Tibial nerve (tissue), 4 donors: ENCODE data around the gene KCNA2. TPM values are rescaled to one million over a fixed set of nuclear protein-coding genes. Genes with fewer than 3 reads are reported as not detected.
A peak's percentile ranks its signal among the peaks of the same experiment; 100 is the strongest.

Source experiments
- DNase-seq, 2 donors: peaks; one replicate each; pipeline ENCODE4 v3.0.0-alpha.2; 2019; ENCODE audit warnings: low spot score in 2 of 2
- H3K27ac ChIP-seq, 4 donors: fragments of 200-600 bp; sonication (generic) in 3 of 4; one replicate each; pipeline ENCODE4 v1.5.1; 2017 to 2019; ENCODE audit warnings: mild to moderate bottlenecking in 1 of 4
- H3K27me3 ChIP-seq, 2 donors: fragments of 200-600 bp; sonication (generic) in 1 of 2; one replicate each; pipeline versions ENCODE4 v1.5.1 to v1.6.0; 2017 to 2019
- H3K36me3 ChIP-seq, 3 donors: fragments of 200-600 bp; sonication (generic); one replicate each; pipeline ENCODE4 v1.5.1; 2018 to 2019
- H3K4me1 ChIP-seq, 4 donors: fragments of 200-600 bp; sonication (generic) in 3 of 4; one replicate each; pipeline ENCODE4 v1.5.1; 2017 to 2019
- H3K4me3 ChIP-seq, 4 donors: fragments of 200-600 bp; sonication (generic) in 3 of 4; one replicate each; pipeline ENCODE4 v1.5.1; 2017 to 2019; ENCODE audit warnings: mild to moderate bottlenecking in 1 of 4, moderate library complexity in 1 of 4
- H3K9me3 ChIP-seq, 4 donors: fragments of 200-600 bp; sonication (generic) in 3 of 4; one replicate each; pipeline ENCODE4 v1.5.1; 2017 to 2019
- CTCF ChIP-seq, 5 experiments: fragments of 200-600 bp in 3 of 5; fragments of 450-650 bp in 2 of 5; sonication (generic) in 3 of 5; IDR thresholded peaks; one replicate each; pipeline ENCODE4 v1.5.1; 2016 to 2019; ENCODE audit warnings: antibody characterized with exemption in 5 of 5, mild to moderate bottlenecking in 3 of 5, moderate library complexity in 2 of 5
- EP300 ChIP-seq, 2 donors: sonication (generic); formaldehyde crosslinking; IDR thresholded peaks; one replicate each; pipeline ENCODE4 v1.6.1; 2017; ENCODE audit warnings: antibody characterized with exemption in 2 of 2, mild to moderate bottlenecking in 1 of 2
- POLR2A ChIP-seq, 2 donors: fragments of 450-650 bp; IDR thresholded peaks; one replicate each; pipeline ENCODE4 v1.6.1; 2017; ENCODE audit warnings: antibody characterized with exemption in 2 of 2, mild to moderate bottlenecking in 2 of 2, moderate library complexity in 2 of 2
- WGBS, 2 donors: methylation state at CpG; one replicate each; pipeline ENCODE4 v1.1.5; 2018; 5-methylcytosine and 5-hydroxymethylcytosine counted together
- total RNA-seq, 4 donors: library from RNA; depleted of rRNA; stranded (reverse); fragments of >200 nt; gene quantifications; one replicate each; pipeline ENCODE4 v1.1.0, GENCODE V29; 2016

KCNA2 gene
- total RNA-seq, result 10 to 100 TPM; 10.2 to 22.0 (median 16.5) TPM

- no peaks in the 10 kb centered on the region for H3K9me3 ChIP-seq
- peaks cover 0 to 9% (median 0%) of the 10 kb centered on the region in 3 donors for H3K36me3 ChIP-seq
- H3K4me1 ChIP-seq, result peaks cover 0 to 63% (median 17%) of the 10 kb centered on the region in 4 donors
- H3K4me3 ChIP-seq, result peak within 1 kb of the TSS; percentile 57 to 75 (median 64)
- H3K27me3 ChIP-seq, result peaks cover 0 to 54% of the 10 kb centered on the region in 2 donors
- no peak for DNase-seq
- 1 to 4% methylated on average over 8 to 22 of the region's 41 CpGs for WGBS, 2 donors
- H3K27ac ChIP-seq, result peak within 1 kb of the TSS; percentile 57 to 90 (median 80)
- TF ChIP-seq EP300 (IDR thresholded peaks at IDR 0.05) (peak in 1 of 2 donors; percentile 72), CTCF (IDR thresholded peaks at IDR 0.05) (no peak), POLR2A (IDR thresholded peaks at IDR 0.05) (peak in 1 of 2 donors; percentile 51)
Observed at GRCh38 chr1:110605901-110606656, at the start of gene KCNA2. TSS of gene KCNA2 (minus strand) at chr1:110606358. CDS start at chr1:110604782, 1,576 bp downstream.

DNA sequence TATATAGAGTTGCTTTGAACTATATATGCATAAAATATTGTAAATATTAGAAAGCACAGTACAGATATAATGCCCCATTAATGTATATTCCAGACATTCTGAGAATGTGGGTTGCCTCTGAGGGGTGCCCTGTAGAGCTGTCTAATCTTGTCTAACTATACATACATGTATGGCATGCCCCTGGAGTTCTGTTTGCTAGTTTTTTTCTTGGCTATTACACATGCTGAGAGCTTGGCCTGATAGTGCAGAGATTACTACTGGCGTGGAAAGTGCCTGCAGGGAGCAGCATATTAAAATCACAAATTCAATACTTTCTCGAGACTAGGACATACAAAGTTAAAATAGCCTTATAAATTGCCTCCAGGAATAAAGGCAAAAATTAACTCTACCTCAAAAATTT is 44.5 kb upstream of the KCNA2 start:
- H3K27ac ChIP-seq, result no peak overlapping the region
- no peaks in the 10 kb centered on the region for H3K9me3 ChIP-seq
- no peaks in the 10 kb centered on the region for H3K36me3 ChIP-seq
- no peak overlapping the region for H3K4me3 ChIP-seq
- TF ChIP-seq POLR2A (IDR thresholded peaks at IDR 0.05) (no peak), CTCF (IDR thresholded peaks at IDR 0.05) (no peak), EP300 (IDR thresholded peaks at IDR 0.05) (no peak)
- H3K4me1 ChIP-seq, result peaks cover 0 to 7% (median 2%) of the 10 kb centered on the region in 4 donors
- no peak for DNase-seq
- no peaks in the 10 kb centered on the region for H3K27me3 ChIP-seq
- 63 to 68% methylated on average over 2 of the region's 2 CpGs for WGBS, 2 donors

GRCh38 chr1:110648417-110648816 is 42.3 kb upstream of the KCNA2 start:
- WGBS, 2 donors, result 47 to 67% methylated on average over 2 of the region's 2 CpGs
- H3K27me3 ChIP-seq, result no peaks in the 10 kb centered on the region

DNA sequence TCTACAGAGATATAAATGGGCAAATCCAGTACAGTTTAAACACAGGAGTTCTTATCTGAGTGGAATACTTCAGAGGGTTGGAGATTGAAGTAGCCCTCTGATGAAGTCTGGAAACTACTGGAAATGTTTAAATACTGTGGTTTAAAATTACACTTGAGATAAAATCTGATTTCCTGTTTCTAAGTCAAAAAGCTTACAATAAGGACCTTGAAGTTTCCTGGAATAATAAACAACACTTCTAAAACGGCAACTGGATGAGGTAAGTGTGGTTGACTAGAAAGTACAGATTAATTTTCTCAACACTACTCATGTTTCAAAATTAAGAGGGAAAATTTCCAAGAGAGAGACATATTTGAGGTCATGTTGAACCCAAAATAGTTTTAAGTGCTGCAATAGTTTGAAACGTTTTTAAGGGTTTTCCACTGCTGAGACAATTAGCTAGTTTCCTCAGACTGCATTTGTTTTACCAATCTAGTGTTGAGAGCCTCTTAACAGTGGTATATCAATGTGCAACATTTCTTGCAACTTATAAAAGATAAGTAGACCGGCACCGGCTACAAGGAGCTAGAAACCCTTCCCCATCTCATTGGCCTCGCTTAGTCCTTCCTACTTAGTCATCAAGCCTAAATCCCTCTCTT is 41.2 kb upstream of the KCNA2 start:
- TF ChIP-seq POLR2A (IDR thresholded peaks at IDR 0.05) (no peak), EP300 (IDR thresholded peaks at IDR 0.05) (peak in 1 of 2 donors; percentile 15)
- no peaks in the 10 kb centered on the region for H3K27me3 ChIP-seq
- no peak for DNase-seq
- no peak overlapping the region for H3K4me3 ChIP-seq
- peaks cover 0 to 7% (median 2%) of the 10 kb centered on the region in 4 donors for H3K4me1 ChIP-seq
- no peaks in the 10 kb centered on the region for H3K36me3 ChIP-seq
- no peak overlapping the region for H3K27ac ChIP-seq
- no peaks in the 10 kb centered on the region for H3K9me3 ChIP-seq
- 47 to 49% methylated on average over 5 of the region's 5 CpGs for WGBS, 2 donors

More at GRCh38 chr1:110648417-110648816, 42.3 kb upstream of the KCNA2 start:
- H3K4me3 ChIP-seq, result no peak overlapping the region
- no peaks in the 10 kb centered on the region for H3K36me3 ChIP-seq
- DNase-seq, result no peak
- H3K4me1 ChIP-seq, result peaks cover 0 to 7% (median 2%) of the 10 kb centered on the region in 4 donors
- TF ChIP-seq EP300 (IDR thresholded peaks at IDR 0.05), result no peak
- TF ChIP-seq CTCF (IDR thresholded peaks at IDR 0.05), result no peak
- TF ChIP-seq POLR2A (IDR thresholded peaks at IDR 0.05), result no peak
- H3K9me3 ChIP-seq, result no peaks in the 10 kb centered on the region
- no peak overlapping the region for H3K27ac ChIP-seq

GRCh38 chr1:110645821-110646735 is 39.9 kb upstream of the KCNA2 start:
- Histone ChIP-seq H3K4me3 (no peak overlapping the region), H3K9me3 (no peaks in the 10 kb centered on the region), H3K36me3 (no peaks in the 10 kb centered on the region), H3K27me3 (no peaks in the 10 kb centered on the region), H3K4me1 (peaks cover 0 to 7% (median 2%) of the 10 kb centered on the region in 4 donors), H3K27ac (no peak overlapping the region)
- no peak for DNase-seq
- no peak for TF ChIP-seq EP300 (IDR thresholded peaks at IDR 0.05)
- TF ChIP-seq CTCF (IDR thresholded peaks at IDR 0.05), result no peak
- no peak for TF ChIP-seq POLR2A (IDR thresholded peaks at IDR 0.05)
- WGBS, 2 donors, result 54 to 58% methylated on average over 4 of the region's 4 CpGs
